KMS-11 (cell line): ENCODE measurements around the gene ZNF649.
"Not testable (repeated sequence)": the region's sequence is repeated elsewhere in the genome, so short reads cannot be mapped to it uniquely, and the experiment has no call there.

Source experiments
- H2AFZ ChIP-seq: fragments of 200-600 bp; sonication (generic); 2 replicates; pipeline ENCODE4 v1.6.1; 2016; ENCODE audit warnings: antibody characterized with exemption, mixed run types, low read depth
- H3K27ac ChIP-seq: fragments of 200-600 bp; sonication (generic); 2 replicates; pipeline ENCODE4 v1.6.1; 2016; ENCODE audit warnings: mild to moderate bottlenecking, mixed run types
- H3K27me3 ChIP-seq: fragments of 200-600 bp; sonication (generic); 2 replicates; pipeline ENCODE4 v1.6.1; 2017; ENCODE audit warnings: mild to moderate bottlenecking, low read depth, mixed run types, moderate library complexity; ENCODE audit not compliant: insufficient read depth
- H3K36me3 ChIP-seq: fragments of 200-600 bp; sonication (generic); 2 replicates; pipeline ENCODE4 v1.6.1; 2017; ENCODE audit warnings: mild to moderate bottlenecking, mixed run types; ENCODE audit not compliant: insufficient read depth
- H3K4me1 ChIP-seq: fragments of 200-600 bp; sonication (generic); 2 replicates; pipeline ENCODE4 v1.6.1; 2016; ENCODE audit warnings: mild to moderate bottlenecking, low read depth, mixed run types; ENCODE audit not compliant: poor library complexity, severe bottlenecking
- H3K4me2 ChIP-seq: fragments of 200-600 bp; sonication (generic); 2 replicates; pipeline ENCODE4 v1.7.0; 2016; ENCODE audit warnings: mild to moderate bottlenecking, mixed run types
- H3K4me3 ChIP-seq: fragments of 200-600 bp; sonication (generic); IDR thresholded peaks from 2 replicates; pipeline ENCODE4 v1.6.1; 2017; ENCODE audit warnings: low read depth, low read length, mixed read lengths; ENCODE audit not compliant: insufficient read depth
- H3K79me2 ChIP-seq: fragments of 200-600 bp; sonication (generic); 2 replicates; pipeline ENCODE4 v1.6.1; 2016; ENCODE audit warnings: low read depth, mixed run types; ENCODE audit not compliant: insufficient read depth
- H3K9ac ChIP-seq: fragments of 200-600 bp; sonication (generic); 2 replicates; pipeline ENCODE4 v1.6.1; 2016; ENCODE audit warnings: mild to moderate bottlenecking, mixed run types
- H4K20me1 ChIP-seq: fragments of 200-600 bp; sonication (generic); 2 replicates; pipeline ENCODE4 v1.6.1; 2016; ENCODE audit warnings: mild to moderate bottlenecking, mixed run types; ENCODE audit not compliant: insufficient read depth
- TF ChIP-seq, protein P1 (sequence below): fragments of 200-600 bp; sonication (generic); conservative IDR thresholded peaks from 2 replicates; pipeline ENCODE4 v1.6.1; 2017; ENCODE audit warnings: low read depth, mild to moderate bottlenecking, antibody characterized with exemption, low read length, moderate library complexity, mixed read lengths

The ZNF649 gene

DNA sequence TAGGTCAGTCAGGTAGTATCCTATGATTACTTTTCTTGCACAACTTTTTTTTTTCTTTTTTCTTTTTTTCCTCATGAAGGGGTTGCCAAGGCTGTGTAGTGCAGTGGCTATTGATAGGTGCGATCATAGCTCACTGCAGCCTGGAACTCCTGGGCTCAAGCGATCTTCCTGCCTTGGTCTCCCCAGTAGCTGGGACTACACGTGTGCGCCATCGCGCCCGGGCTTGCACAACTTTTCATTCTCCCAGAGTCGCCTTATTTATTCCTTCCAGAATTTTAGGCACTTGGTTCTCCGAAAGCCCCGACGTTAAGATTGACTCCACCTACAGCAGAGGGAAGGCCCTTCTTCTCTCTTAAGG lies 21.6 kb upstream of the ZNF649 start:
- H3K79me2 ChIP-seq: no peaks in the 10 kb centered on the region
- peak overlapping the region; percentile 43; the same call in 1 of the 2 replicates for H2AFZ ChIP-seq
- no peaks in the 10 kb centered on the region for H4K20me1 ChIP-seq
- H3K4me3 ChIP-seq: no peak overlapping the region
- H3K4me1 ChIP-seq: no peaks in the 10 kb centered on the region
- H3K9ac ChIP-seq: no peak overlapping the region
- H3K27me3 ChIP-seq: no peaks in the 10 kb centered on the region
- no peak overlapping the region for H3K27ac ChIP-seq
- H3K4me2 ChIP-seq: no peak overlapping the region
- TF ChIP-seq, protein P1, sequence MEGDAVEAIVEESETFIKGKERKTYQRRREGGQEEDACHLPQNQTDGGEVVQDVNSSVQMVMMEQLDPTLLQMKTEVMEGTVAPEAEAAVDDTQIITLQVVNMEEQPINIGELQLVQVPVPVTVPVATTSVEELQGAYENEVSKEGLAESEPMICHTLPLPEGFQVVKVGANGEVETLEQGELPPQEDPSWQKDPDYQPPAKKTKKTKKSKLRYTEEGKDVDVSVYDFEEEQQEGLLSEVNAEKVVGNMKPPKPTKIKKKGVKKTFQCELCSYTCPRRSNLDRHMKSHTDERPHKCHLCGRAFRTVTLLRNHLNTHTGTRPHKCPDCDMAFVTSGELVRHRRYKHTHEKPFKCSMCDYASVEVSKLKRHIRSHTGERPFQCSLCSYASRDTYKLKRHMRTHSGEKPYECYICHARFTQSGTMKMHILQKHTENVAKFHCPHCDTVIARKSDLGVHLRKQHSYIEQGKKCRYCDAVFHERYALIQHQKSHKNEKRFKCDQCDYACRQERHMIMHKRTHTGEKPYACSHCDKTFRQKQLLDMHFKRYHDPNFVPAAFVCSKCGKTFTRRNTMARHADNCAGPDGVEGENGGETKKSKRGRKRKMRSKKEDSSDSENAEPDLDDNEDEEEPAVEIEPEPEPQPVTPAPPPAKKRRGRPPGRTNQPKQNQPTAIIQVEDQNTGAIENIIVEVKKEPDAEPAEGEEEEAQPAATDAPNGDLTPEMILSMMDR: no peak
- H3K36me3 ChIP-seq: no peaks in the 10 kb centered on the region; the same call in 1 of the 2 replicates

DNA sequence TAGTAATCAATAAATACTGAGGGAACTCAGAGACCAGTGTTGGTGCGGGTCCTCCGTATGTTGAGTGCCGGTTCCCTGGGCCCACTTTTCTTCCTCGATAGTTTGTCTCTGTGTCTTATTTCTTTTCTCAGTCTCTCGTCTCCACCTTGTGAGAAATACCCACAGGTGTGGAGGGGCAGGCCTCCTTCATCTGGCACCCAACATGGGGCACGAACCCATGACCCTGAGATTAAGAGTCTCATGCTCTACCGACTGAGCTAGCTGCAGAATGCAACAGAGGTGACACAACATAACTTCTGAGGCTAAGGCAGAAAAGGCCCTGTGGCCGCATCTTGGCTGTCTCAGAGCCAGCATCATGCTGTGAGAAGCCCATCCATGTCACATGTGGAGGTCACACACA lies 17.1 kb upstream of the ZNF649 start:
- Histone ChIP-seq H3K4me1 (no peaks in the 10 kb centered on the region), H2AFZ (no peak overlapping the region), H3K27ac (no peak overlapping the region), H3K27me3 (no peaks in the 10 kb centered on the region), H3K9ac (no peak overlapping the region), H3K79me2 (no peaks in the 10 kb centered on the region), H3K4me2 (no peak overlapping the region), H4K20me1 (no peaks in the 10 kb centered on the region), H3K36me3 (no peaks in the 10 kb centered on the region), H3K4me3 (no peak overlapping the region)
- TF ChIP-seq, protein P1: no peak

DNA sequence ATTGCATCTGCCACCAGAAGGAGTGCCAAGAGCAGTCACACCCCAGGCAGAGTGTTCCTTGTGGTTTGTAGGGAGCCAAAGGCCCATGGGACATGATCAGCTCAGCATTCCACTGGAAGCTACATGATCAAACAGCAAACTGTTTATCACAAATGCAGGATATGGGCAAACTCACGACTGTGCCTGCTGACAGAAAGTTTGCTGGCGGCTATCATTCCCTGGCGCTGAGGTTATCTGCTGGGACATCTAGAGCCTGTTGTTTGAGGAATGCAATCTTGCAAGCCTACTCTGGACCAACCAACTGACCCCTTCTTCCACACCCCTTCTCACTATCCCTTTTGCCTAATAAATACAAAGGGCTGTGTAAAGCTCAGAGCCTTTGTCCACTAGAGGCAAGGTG lies 14.8 kb upstream of the ZNF649 start:
- Histone ChIP-seq H2AFZ (no peak overlapping the region), H4K20me1 (no peaks in the 10 kb centered on the region), H3K9ac (no peak overlapping the region), H3K27me3 (no peaks in the 10 kb centered on the region), H3K4me3 (no peak overlapping the region), H3K4me1 (no peaks in the 10 kb centered on the region), H3K79me2 (no peaks in the 10 kb centered on the region), H3K36me3 (no peaks in the 10 kb centered on the region), H3K27ac (no peak overlapping the region), H3K4me2 (no peak overlapping the region)
- TF ChIP-seq, protein P1: no peak

- H2AFZ ChIP-seq: no peak overlapping the region
- H3K9ac ChIP-seq: no peak overlapping the region
- H3K4me3 ChIP-seq: no peak overlapping the region
- H3K27ac ChIP-seq: no peak overlapping the region
- H3K4me2 ChIP-seq: no peak overlapping the region
- no peaks in the 10 kb centered on the region for H3K27me3 ChIP-seq
- no peaks in the 10 kb centered on the region for H4K20me1 ChIP-seq
- no peaks in the 10 kb centered on the region for H3K79me2 ChIP-seq
- no peaks in the 10 kb centered on the region for H3K4me1 ChIP-seq
- TF ChIP-seq, protein P1: no peak
- no peaks in the 10 kb centered on the region for H3K36me3 ChIP-seq
Observed at GRCh38 chr19:51916167-51916566, 11.3 kb upstream of the ZNF649 start.

DNA sequence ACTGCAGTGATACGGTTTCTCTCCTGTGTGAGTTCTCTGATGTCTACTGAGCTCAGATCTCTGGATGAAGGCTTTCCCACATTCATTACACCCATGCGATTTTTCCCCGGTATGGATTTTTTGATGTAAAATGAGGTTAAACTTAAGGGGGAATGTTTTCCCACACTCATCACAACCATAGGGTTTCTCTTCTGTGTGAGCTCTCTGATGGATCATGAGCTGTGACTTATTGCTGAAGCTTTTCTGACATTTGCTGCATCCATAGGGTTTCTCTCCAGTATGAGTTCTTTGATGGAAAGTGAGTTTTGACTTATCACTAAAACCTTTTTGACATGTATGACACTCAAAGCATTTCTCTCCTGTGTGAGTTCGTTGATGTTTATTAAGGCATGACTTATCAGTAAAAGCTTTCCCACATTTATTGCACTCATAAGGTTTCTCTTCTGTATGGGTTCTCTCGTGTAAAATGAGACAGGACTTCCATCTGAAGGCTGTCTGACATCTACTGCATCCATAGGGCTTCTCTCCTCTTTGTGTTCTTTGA lies 10.6 kb upstream of the ZNF649 start:
- Histone ChIP-seq H3K79me2 (no peaks in the 10 kb centered on the region), H2AFZ (no peak overlapping the region), H3K27ac (no peak overlapping the region), H3K4me3 (no peak overlapping the region), H4K20me1 (no peaks in the 10 kb centered on the region), H3K27me3 (no peaks in the 10 kb centered on the region), H3K4me2 (no peak overlapping the region), H3K9ac (no peak overlapping the region), H3K36me3 (no peaks in the 10 kb centered on the region), H3K4me1 (no peaks in the 10 kb centered on the region)
- TF ChIP-seq, protein P1: no peak

DNA sequence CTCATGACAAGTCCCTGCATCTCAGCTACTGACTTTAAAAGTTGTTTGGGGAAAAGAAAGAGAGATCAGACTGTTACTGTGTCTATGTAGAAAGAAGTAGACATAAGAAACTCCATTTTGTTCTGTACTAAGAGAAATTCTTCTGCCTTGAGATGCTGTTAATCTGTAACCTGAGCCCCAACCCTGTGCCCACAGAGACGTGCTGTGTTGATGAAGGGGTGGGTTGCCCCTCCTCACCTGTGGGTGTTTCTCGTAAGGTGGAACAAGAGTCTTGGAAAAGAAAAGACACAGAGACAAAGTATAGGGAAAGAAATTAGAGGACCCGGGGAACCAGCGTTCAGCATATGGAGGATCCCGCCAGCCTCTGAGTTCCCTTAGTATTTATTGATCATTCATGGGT lies 3.2 kb upstream of the ZNF649 start:
- H3K4me3 ChIP-seq, H3K9ac ChIP-seq, H3K36me3 ChIP-seq, H3K4me1 ChIP-seq, H3K79me2 ChIP-seq, H2AFZ ChIP-seq, H4K20me1 ChIP-seq, H3K4me2 ChIP-seq, H3K27me3 ChIP-seq, H3K27ac ChIP-seq: not testable (repeated sequence)

- not testable (repeated sequence) for H4K20me1 ChIP-seq, H3K27ac ChIP-seq
Observed at GRCh38 chr19:51906108-51906507, 1.3 kb upstream of the ZNF649 start.

More at GRCh38 chr19:51906108-51906507, 1.3 kb upstream of the ZNF649 start:
- not testable (repeated sequence) for H3K79me2 ChIP-seq, H3K4me1 ChIP-seq, H3K27me3 ChIP-seq, H3K4me3 ChIP-seq, H2AFZ ChIP-seq, H3K4me2 ChIP-seq, H3K36me3 ChIP-seq, H3K9ac ChIP-seq
